Stimulated activated naive B cell treated with anti-CD40 and anti-IgM and Interleukin-4, amounts not matched to agents 10 μg/mL and 1 μg/mL and 100 μg/mL, for 72 hours (primary cell): ENCODE data around the gene EGR2.

Experiments used
- ATAC-seq, 2 donors: fragments of 150-1000 bp; cut with Tn5 transposase; replicated peaks; 2 replicates each; pipeline ENCODE4 v1.10.0; 2021; ENCODE audit warnings: moderate library complexity in 1 of 2
- DNase-seq: peaks from one replicate; pipeline ENCODE4 v3.0.0; 2021
- H3K27ac Mint-ChIP-seq: one replicate; pipeline ENCODE4 v1.8.0; 2022; ENCODE audit warnings: mild to moderate bottlenecking, mixed read lengths
- H3K27me3 Mint-ChIP-seq, 2 donors: one replicate each; pipeline ENCODE4 v1.8.0; 2022; ENCODE audit warnings: mixed read lengths in 2 of 2
- H3K36me3 Mint-ChIP-seq, 2 donors: one replicate each; pipeline ENCODE4 v1.8.0; 2022; ENCODE audit warnings: mixed read lengths in 2 of 2, mild to moderate bottlenecking in 1 of 2
- H3K4me1 Mint-ChIP-seq, 2 donors: one replicate each; pipeline ENCODE4 v1.8.0; 2022; ENCODE audit warnings: mixed read lengths in 2 of 2, mild to moderate bottlenecking in 1 of 2
- H3K4me3 Mint-ChIP-seq, 2 donors: one replicate each; pipeline ENCODE4 v1.8.0; 2022; ENCODE audit warnings: mild to moderate bottlenecking in 2 of 2, mixed read lengths in 2 of 2, moderate library complexity in 1 of 2
- H3K9me3 Mint-ChIP-seq, 2 donors: one replicate each; pipeline ENCODE4 v1.8.0; 2022; ENCODE audit warnings: mixed read lengths in 2 of 2, mild to moderate bottlenecking in 1 of 2

Gene EGR2

DNA sequence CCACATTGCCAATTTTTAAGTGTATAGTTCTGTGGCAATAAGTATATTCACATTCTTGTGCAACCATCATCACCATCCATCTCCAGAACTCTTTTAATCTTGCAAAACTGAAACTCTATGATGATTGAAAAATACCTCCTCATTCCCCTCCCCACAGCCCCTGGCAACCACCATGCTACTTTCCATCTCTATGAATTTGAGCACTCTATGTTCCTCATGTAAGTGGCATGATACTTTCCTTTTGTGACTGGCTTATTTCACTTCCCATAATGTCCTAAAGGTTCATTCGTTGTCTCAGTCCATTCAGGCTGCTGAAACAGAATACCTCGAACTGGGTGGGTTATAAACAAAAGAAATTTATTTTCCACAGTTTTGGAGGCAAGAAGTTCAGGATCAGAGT lies 23.4 kb upstream of the EGR2 start:
- H3K27ac Mint-ChIP-seq, result no peak overlapping the region
- no peak overlapping the region for H3K4me3 Mint-ChIP-seq
- H3K9me3 Mint-ChIP-seq, result no peaks in the 10 kb centered on the region
- peak; percentile 94 to 95 for ATAC-seq
- H3K4me1 Mint-ChIP-seq, result peaks cover 16 to 24% of the 10 kb centered on the region in 2 donors
- H3K27me3 Mint-ChIP-seq, result peaks cover 3 to 6% of the 10 kb centered on the region in 2 donors
- DNase-seq, result no peak
- peaks cover 0 to 2% of the 10 kb centered on the region in 2 donors for H3K36me3 Mint-ChIP-seq

- Mint-ChIP-seq H3K9me3 (peaks cover 0 to 2% of the 10 kb centered on the region in 2 donors), H3K4me1 (peaks cover 12 to 15% of the 10 kb centered on the region in 2 donors), H3K27ac (no peak overlapping the region), H3K36me3 (no peaks in the 10 kb centered on the region), H3K27me3 (peaks cover 0 to 5% of the 10 kb centered on the region in 2 donors), H3K4me3 (no peak overlapping the region)
- DNase-seq (no peak), ATAC-seq (peak; percentile 21 to 43)
Observed at GRCh38 chr10:62831346-62831745, 15.2 kb upstream of the EGR2 start.

GRCh38 chr10:62830679-62831078 lies 14.5 kb upstream of the EGR2 start:
- Mint-ChIP-seq H3K36me3 (no peaks in the 10 kb centered on the region), H3K4me3 (no peak overlapping the region), H3K27ac (no peak overlapping the region), H3K9me3 (peaks cover 0 to 2% of the 10 kb centered on the region in 2 donors), H3K27me3 (peaks cover 0 to 5% of the 10 kb centered on the region in 2 donors), H3K4me1 (peaks cover 15 to 22% of the 10 kb centered on the region in 2 donors)
- DNase-seq (no peak), ATAC-seq (peak in 1 of 2 donors; percentile 61)

- Mint-ChIP-seq H3K36me3 (no peaks in the 10 kb centered on the region), H3K9me3 (peaks cover 0 to 2% of the 10 kb centered on the region in 2 donors), H3K27ac (no peak overlapping the region), H3K4me3 (no peak overlapping the region), H3K4me1 (peaks cover 15 to 24% of the 10 kb centered on the region in 2 donors), H3K27me3 (peaks cover 0 to 5% of the 10 kb centered on the region in 2 donors)
- ATAC-seq (no peak), DNase-seq (no peak)
Observed at GRCh38 chr10:62829622-62830021, 13.5 kb upstream of the EGR2 start.

DNA sequence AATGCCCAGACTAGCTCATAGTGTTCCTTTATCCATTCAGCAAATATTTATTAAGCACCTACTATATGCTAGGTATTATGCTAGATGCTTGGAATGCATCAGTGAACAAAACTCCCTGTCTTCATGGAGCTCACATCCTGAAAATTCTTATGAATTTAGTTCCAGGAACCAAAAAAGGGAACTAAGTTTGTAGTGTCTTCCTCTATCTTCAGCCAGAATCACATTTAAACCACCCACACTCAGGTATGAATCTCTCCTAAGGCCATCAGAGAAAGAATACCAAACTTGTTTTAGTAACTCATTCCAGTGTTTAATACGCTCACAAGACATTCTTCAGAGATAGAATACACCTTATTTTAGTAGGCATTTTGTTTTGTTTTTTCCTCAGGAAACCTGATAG lies 10.1 kb upstream of the EGR2 start:
- Mint-ChIP-seq H3K4me3 (no peak overlapping the region), H3K4me1 (peaks cover 15 to 31% of the 10 kb centered on the region in 2 donors), H3K9me3 (no peaks in the 10 kb centered on the region), H3K27ac (no peak overlapping the region), H3K36me3 (no peaks in the 10 kb centered on the region), H3K27me3 (no peaks in the 10 kb centered on the region)
- ATAC-seq (peak; percentile 64 to 70), DNase-seq (no peak)

DNA sequence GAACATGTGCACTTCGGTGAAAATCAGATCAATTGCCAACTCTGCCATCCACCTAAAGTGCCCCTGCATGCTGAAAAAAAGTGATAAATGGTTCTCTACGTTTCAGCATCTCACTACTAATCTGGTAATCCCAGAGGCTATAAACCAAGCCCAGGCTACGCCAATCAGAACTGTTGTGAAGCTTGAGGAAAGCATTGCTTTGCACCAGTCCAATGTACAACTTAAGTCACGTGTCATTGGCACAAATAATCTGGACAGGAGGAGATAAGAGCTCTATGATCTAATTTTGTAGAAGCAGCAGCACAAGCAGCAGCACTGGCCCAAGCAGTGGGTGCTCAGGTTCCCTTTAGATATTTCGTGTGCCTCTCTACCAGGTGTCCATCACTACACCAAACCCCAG lies 4.4 kb upstream of the EGR2 start:
- no peak overlapping the region for H3K27ac Mint-ChIP-seq
- H3K4me3 Mint-ChIP-seq, result no peak overlapping the region
- peaks cover 11 to 15% of the 10 kb centered on the region in 2 donors for H3K27me3 Mint-ChIP-seq
- H3K9me3 Mint-ChIP-seq, result no peaks in the 10 kb centered on the region
- peaks cover 6 to 15% of the 10 kb centered on the region in 2 donors for H3K36me3 Mint-ChIP-seq
- DNase-seq (no peak), ATAC-seq (no peak)
- peaks cover 13 to 39% of the 10 kb centered on the region in 2 donors for H3K4me1 Mint-ChIP-seq

DNA sequence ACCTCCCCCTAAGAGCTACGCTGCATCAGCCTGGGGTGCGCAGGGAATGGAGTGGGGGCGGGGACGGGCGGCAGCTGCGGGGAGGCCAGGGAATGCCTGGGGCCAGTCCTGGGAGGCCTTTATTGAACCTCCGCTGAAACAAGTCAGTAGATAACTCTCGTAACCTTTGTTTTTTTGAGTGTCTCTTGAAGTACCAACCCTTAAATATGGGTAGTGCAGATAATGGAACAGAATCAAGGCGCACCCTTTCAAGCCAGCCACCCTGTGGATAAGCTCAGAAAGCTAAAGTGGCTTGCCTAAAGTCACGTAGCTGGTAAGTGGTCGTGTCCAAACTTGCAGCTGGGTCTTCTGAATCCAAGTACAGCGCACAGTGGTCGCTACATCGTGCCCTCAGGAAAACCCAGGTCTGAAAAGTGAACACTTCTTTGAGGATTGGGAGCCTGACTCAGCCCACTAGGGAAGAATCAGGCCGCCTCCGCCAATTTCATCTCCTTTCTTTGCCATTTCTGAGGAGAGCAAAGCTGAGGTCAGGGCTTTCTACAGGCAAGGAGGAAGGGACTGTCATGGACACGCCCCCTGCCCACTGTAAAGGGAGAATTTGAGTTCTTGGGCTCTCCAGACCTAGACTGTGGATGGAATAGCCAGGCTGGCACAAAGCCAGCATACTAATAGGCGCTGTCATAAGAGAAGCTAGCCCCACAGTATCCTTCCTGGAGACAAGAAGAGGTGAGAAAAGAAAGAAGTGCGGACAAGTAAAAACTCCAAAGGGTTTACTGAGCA lies 3.2 kb upstream of the EGR2 start:
- peaks cover 16 to 51% of the 10 kb centered on the region in 2 donors for H3K4me1 Mint-ChIP-seq

GRCh38 chr10:62818426-62819011 lies 2.4 kb upstream of the EGR2 start:
- Mint-ChIP-seq H3K4me1 (peaks cover 22 to 53% of the 10 kb centered on the region in 2 donors), H3K4me3 (peak overlapping the region; percentile 90 to 99), H3K27ac (peak overlapping the region; percentile 99), H3K27me3 (peaks cover 12 to 15% of the 10 kb centered on the region in 2 donors), H3K9me3 (no peaks in the 10 kb centered on the region), H3K36me3 (peaks cover 22 to 35% of the 10 kb centered on the region in 2 donors)
- peak in 1 of 2 donors; percentile 2 for ATAC-seq
- peak; percentile 64 for DNase-seq

More for the DNA sequence above, 3.2 kb upstream of the EGR2 start:
- Mint-ChIP-seq H3K9me3 (no peaks in the 10 kb centered on the region), H3K27ac (peak overlapping the region; percentile 70), H3K36me3 (peaks cover 14 to 27% of the 10 kb centered on the region in 2 donors), H3K27me3 (peaks cover 12 to 15% of the 10 kb centered on the region in 2 donors), H3K4me3 (peak overlapping the region; percentile 69 to 90)
- no peak for ATAC-seq
- DNase-seq, result no peak

GRCh38 chr10:62817766-62818425 lies 1.7 kb upstream of the EGR2 start:
- Mint-ChIP-seq H3K27ac (peak overlapping the region; percentile 99), H3K4me3 (peak overlapping the region; percentile 90 to 99), H3K4me1 (peaks cover 28 to 58% of the 10 kb centered on the region in 2 donors)

GRCh38 chr10:62817121-62817765 lies 1.1 kb upstream of the EGR2 start:
- no peaks in the 10 kb centered on the region for H3K9me3 Mint-ChIP-seq
- DNase-seq, result peak; percentile 79
- H3K36me3 Mint-ChIP-seq, result peaks cover 34 to 48% of the 10 kb centered on the region in 2 donors
- peaks cover 12 to 15% of the 10 kb centered on the region in 2 donors for H3K27me3 Mint-ChIP-seq
- H3K4me1 Mint-ChIP-seq, result peaks cover 34 to 64% of the 10 kb centered on the region in 2 donors
- H3K27ac Mint-ChIP-seq, result peak overlapping the region; percentile 99
- peak; percentile 20 to 23 for ATAC-seq
- peak overlapping the region; percentile 90 to 99 for H3K4me3 Mint-ChIP-seq

More at GRCh38 chr10:62817766-62818425, 1.7 kb upstream of the EGR2 start:
- Mint-ChIP-seq H3K9me3 (no peaks in the 10 kb centered on the region), H3K36me3 (peaks cover 28 to 42% of the 10 kb centered on the region in 2 donors), H3K27me3 (peaks cover 12 to 15% of the 10 kb centered on the region in 2 donors)
- ATAC-seq, result peak; percentile 48 to 50
- DNase-seq, result peak; percentile 78

DNA sequence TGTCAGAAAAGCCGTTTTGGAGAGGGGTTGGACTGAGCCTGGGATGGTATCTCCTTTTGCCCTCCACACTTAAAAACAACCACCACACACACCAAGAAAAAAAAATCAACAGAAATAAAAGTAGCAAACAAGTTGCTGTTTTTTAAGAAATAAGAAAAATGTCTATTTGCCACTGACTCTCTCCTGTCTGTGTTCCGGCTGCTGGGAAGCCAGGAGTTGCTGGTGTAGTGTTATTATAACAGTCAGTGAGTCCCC lies 163 bp downstream of the EGR2 start:
- Mint-ChIP-seq H3K4me3 (peak overlapping the region; percentile 90 to 99), H3K27me3 (peaks cover 10 to 13% of the 10 kb centered on the region in 2 donors), H3K27ac (peak overlapping the region; percentile 99), H3K9me3 (no peaks in the 10 kb centered on the region), H3K36me3 (peaks cover 36 to 53% of the 10 kb centered on the region in 2 donors), H3K4me1 (peaks cover 42 to 77% of the 10 kb centered on the region in 2 donors)
- ATAC-seq (no peak), DNase-seq (no peak)

GRCh38 chr10:62815381-62816075 lies 638 bp downstream of the EGR2 start:
- peaks cover 7 to 8% of the 10 kb centered on the region in 2 donors for H3K27me3 Mint-ChIP-seq

DNA sequence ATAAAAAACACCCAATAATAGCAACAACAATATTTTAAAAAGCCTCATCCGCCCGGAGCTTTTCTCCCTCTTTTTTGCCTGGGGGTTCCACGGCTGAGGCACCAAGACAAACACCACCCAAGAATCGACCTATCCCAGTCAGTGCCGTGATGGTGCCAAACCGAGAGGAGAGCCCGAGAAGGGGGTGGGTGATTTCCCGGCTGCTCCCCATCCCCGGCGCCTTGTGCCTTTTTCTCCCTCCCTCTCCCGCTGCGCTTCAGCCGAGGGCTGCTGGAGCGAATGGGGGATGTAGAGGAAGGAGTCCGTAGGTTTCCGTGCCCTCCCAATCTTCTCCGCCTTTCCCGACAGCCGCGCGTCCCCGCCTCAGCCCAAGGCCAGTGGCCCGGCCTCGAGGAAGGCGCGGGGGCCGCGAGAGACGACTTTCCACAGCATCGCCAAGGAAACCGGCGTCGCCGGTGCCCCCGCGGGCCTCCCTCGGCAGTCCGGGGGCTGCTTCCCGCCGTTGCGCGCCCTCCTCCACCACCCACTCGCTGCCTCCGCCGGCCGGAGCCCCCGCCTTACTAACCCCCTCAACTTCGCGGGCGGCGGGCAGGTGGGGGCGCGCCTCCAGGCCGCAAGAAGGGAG lies 1.3 kb downstream of the EGR2 start:
- Mint-ChIP-seq H3K36me3 (peaks cover 39 to 58% of the 10 kb centered on the region in 2 donors), H3K27ac (peak overlapping the region; percentile 99), H3K9me3 (no peaks in the 10 kb centered on the region), H3K27me3 (peaks cover 7% of the 10 kb centered on the region in 2 donors), H3K4me1 (peaks cover 47 to 84% of the 10 kb centered on the region in 2 donors), H3K4me3 (peak overlapping the region; percentile 90 to 99)
- DNase-seq (no peak), ATAC-seq (no peak)

More at GRCh38 chr10:62815381-62816075, 638 bp downstream of the EGR2 start:
- Mint-ChIP-seq H3K27ac (peak overlapping the region; percentile 99), H3K4me3 (peak overlapping the region; percentile 90 to 99), H3K9me3 (no peaks in the 10 kb centered on the region), H3K36me3 (peaks cover 38 to 56% of the 10 kb centered on the region in 2 donors), H3K4me1 (peaks cover 46 to 81% of the 10 kb centered on the region in 2 donors)
- ATAC-seq, result no peak
- DNase-seq, result no peak
